GM18511 (cell line): ENCODE measurements around the gene TEDC2.

Experiments
- ATAC-seq: cut with Tn5 transposase; IDR thresholded peaks from one replicate; pipeline ENCODE4 v1.9.1; 2021; ENCODE audit warnings: mild to moderate bottlenecking, moderate library complexity; ENCODE audit not compliant: unreplicated experiment

Gene TEDC2

DNA sequence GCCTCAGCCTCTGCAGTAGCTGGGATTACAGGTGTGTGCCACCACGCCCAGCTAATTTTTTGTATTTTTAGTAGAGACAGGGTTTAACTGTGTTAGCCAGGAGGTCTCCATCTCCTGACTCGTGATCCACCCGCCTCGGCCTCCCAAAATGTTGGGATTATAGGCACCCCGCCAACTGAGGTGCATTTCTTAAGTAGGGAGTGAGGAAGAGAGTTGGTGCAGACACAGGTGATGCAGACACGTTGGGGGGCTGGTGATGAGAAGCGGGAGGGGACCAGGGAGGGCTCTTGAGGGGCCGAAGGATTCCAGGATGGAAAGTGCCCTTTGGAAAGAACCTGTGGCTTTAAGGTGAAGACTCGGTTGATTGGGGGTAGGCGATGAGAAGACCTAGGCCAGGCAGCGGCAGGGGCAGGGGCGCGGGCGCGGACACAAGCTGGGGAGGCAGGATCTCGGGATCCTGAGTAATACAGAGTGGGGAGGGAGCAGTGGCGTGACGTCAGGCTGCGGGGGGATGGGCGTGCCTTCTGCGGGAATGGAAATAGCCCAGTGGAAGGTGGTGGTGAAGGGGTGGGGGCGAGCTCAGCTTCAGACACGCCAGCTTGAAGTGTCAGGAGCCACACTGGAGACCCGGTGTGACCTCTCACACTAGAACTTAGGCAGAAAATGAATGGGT, 51.4 kb downstream of the TEDC2 start:
- no peak for ATAC-seq

GRCh38 chr16:2511996-2512734, 52.3 kb downstream of the TEDC2 start:
- ATAC-seq = no peak

- peak; percentile 1 for ATAC-seq
Observed at GRCh38 chr16:2512735-2513404, 53.0 kb downstream of the TEDC2 start.

DNA sequence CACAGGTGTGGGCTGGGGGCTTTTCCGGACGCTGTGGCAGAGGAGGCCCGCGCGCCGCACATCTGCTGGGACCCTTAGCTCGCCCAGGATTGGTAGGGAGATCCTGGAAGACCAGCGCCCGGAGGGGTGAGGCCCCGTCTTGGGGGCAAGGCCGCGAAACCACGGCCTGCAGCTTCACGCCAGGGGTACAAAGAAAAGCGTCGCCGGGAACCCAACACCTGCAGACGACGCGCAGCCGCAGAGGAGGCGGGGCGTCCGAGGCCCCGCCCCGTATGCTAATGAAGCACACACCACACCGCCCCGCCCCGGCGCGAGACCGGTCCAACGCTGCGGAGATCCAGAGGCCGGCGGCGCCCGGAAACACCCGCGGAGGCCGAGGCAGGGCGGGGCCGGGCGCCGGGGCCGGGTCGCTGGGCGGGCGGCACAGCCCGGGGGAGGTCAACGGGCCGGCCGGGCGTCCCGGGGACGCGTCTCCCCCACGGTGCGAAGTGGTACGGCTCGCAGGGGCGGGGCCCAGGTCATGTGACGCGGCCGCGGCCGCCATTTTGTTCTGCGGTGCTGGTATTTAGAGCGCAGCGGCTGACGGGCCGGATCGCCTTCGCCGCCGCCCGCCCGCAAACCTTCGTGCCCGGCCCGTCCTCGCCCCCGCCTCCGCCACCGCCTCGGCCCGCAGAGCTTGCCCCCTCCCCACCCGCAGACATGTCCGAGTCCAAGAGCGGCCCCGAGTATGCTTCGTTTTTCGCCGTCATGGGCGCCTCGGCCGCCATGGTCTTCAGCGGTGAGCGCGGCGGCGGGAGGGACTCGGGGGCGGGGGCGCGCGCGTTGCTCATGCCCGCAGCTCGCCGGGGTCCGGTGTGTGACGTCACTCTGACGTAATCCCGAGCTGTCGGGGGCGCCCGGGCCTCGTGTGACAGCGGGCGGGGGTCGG, 53.8 kb downstream of the TEDC2 start, which contains the start of gene ATP6V0C:
TSS of gene ATP6V0C (plus strand) at position 548 of the 928 bp plus-strand sequence. CDS start at position 700, 152 bp downstream.
- ATAC-seq = peak; percentile 61
